GM19324 (cell line): Measurements from ENCODE around the gene TEAD3.

Experiments
- ATAC-seq: cut with Tn5 transposase; IDR thresholded peaks from one replicate; pipeline ENCODE4 v1.9.1; 2021; ENCODE audit warnings: mild to moderate bottlenecking, moderate library complexity; ENCODE audit not compliant: unreplicated experiment, low FRiP score

The TEAD3 gene

GRCh38 chr6:35427851-35428321, 69.0 kb downstream of the TEAD3 start:
- no peak for ATAC-seq

GRCh38 chr6:35427435-35427834, 69.4 kb downstream of the TEAD3 start:
- ATAC-seq, result no peak

- ATAC-seq, result no peak
Measured at GRCh38 chr6:35426074-35426473, 70.8 kb downstream of the TEAD3 start.

GRCh38 chr6:35425284-35425683, 71.6 kb downstream of the TEAD3 start:
- no peak for ATAC-seq
